NB4 (cell line): ENCODE data around the gene L3HYPDH.

Experiments used
- MYC ChIP-seq: IDR thresholded peaks from 2 replicates; pipeline ENCODE4 v1.6.1; 2011; ENCODE audit warnings: low read depth, low read length
- POLR2A ChIP-seq: IDR thresholded peaks from 2 replicates; pipeline ENCODE4 v1.6.1; 2011; ENCODE audit warnings: mild to moderate bottlenecking; ENCODE audit not compliant: insufficient read length; ENCODE audit errors: extremely low read depth
- TF ChIP-seq, protein P1 (sequence below): IDR thresholded peaks from one replicate; pipeline ENCODE4 v1.5.1; 2012; ENCODE audit warnings: low read depth, low read length

- TF ChIP-seq, protein P1, sequence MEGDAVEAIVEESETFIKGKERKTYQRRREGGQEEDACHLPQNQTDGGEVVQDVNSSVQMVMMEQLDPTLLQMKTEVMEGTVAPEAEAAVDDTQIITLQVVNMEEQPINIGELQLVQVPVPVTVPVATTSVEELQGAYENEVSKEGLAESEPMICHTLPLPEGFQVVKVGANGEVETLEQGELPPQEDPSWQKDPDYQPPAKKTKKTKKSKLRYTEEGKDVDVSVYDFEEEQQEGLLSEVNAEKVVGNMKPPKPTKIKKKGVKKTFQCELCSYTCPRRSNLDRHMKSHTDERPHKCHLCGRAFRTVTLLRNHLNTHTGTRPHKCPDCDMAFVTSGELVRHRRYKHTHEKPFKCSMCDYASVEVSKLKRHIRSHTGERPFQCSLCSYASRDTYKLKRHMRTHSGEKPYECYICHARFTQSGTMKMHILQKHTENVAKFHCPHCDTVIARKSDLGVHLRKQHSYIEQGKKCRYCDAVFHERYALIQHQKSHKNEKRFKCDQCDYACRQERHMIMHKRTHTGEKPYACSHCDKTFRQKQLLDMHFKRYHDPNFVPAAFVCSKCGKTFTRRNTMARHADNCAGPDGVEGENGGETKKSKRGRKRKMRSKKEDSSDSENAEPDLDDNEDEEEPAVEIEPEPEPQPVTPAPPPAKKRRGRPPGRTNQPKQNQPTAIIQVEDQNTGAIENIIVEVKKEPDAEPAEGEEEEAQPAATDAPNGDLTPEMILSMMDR: no peak
- no peak for TF ChIP-seq POLR2A
- no peak for TF ChIP-seq MYC
Observed at GRCh38 chr14:59532419-59532818, 48.2 kb upstream of the L3HYPDH start.
